Stimulated activated CD4-positive, alpha-beta T cell treated with anti-CD3 and anti-CD28 coated beads, Interleukin-2, amount 100 ng/mL, for 24 hours (primary cell): ENCODE results near the gene SPRN.
A peak's percentile ranks its signal among the peaks of the same experiment; 100 is the strongest.
"Not testable (repeated sequence)": the region's sequence is repeated elsewhere in the genome, so short reads cannot be mapped to it uniquely, and the experiment has no call there.

Source experiments
- DNase-seq, 2 donors: peaks; one replicate each; pipeline ENCODE4 v3.0.0-alpha.2; 2020

The SPRN gene

DNA sequence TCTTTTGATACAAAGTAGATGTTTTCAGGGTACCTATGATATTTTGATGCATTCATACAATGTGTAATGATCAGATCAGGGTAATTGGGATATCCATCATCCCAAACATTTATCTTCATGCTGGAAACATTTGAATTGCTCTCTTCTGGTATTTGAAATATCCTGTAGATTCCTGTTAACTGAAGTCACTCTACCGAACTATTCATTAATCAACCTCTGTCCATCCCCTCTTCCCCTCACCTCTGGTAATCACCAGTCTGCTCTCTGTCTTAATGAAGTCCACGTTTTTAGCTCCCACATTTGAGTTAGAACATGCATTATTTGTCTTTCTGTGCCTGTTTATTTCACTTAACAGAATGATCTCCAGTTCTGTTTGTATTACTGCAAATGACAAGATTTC lies 19.2 kb downstream of the SPRN start:
- DNase-seq: no peak

DNA sequence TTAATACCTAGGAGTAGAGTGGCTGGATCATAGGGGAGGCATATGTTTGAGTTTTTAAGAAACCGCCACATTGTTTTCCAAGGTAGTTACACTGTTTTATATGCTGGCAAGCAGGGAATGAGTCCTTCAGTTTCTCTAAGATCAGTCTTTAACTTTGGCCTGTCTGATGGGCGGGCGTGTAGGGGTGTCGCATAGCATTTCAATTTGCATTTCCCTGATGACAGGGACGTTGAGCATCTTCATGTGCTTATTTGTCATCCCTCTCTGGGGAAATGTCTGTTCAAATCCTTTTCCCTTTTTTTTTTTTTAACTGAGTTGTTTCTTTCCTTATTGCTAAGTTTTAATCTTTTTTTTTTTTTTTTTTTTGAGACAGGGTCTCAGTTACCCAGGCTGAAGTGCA lies 20.6 kb downstream of the SPRN start:
- DNase-seq: no peak

DNA sequence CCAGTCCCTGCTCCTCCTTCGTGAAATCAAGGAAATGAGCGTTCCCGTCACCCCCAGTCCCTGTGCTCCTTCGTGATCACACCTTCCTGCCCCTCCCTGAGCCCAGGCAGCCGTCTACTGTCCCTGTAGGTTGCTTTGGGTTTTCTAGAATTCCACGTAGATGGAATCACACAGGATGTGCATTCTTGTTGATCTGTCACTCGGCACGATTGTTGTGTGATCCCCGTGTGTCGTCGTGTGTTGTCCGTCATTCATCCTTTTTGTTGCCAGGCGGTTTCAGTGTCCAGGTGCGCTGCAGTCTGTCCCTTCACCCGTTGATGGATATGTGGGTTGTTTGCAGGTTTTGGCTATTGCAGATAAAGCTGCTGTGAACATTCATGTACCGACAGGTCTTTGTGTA lies 21.1 kb downstream of the SPRN start:
- no peak for DNase-seq

DNA sequence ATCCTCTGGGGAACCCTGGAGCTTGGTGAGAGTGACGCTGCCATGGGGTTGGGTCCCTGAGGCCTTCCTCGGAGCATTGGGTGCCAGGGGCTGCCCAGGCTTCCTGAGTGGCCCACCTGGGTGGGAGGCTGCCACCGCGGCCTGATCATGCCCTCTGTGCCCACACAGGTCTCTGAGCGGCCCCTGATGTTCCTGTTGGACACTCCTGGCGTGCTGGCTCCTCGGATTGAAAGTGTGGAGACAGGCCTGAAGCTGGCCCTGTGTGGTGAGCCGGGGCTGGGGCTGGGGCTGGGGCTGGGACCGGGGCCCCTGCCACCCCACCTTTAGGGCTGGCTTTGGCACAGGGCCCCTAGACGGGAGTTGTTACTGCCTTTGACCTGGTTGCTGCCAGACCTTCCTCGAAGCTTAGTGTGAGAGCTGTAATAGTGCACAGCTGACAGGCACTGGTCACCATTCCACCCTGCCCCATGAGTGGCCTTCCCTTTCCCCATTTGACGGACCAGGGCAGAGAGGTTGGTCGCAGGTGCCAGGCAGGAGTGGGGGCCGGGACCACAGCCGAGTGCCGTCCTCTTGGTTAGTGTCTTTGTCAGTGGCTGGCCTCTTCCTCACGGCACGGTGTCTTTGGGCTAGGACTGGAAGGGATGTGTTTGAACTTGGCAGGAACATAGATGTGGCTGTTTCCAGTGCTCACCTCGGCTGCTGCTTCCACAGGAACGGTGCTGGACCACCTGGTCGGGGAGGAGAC lies 22.3 kb downstream of the SPRN start:
- DNase-seq: no peak

DNA sequence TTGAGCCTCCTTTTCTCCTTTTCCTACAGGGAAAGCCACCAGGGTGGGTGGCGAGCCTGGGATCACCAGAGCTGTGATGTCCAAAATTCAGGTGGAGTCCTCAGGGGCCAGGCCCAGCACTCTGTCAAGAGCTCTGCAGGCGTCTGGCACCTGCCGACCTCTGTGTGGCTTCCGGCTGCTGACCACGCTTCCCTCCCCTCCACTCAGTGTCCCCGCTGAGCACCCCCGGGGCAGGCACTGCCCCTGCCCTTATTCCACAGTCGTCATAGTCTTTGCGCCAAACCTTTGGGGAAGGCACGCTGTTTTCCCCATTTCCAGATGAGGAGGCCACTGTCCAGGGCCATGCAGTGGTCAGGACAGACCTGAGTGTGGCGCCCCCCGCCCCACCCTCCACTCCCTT lies 22.9 kb downstream of the SPRN start:
- peak in 1 of 2 donors; percentile 1 for DNase-seq

DNA sequence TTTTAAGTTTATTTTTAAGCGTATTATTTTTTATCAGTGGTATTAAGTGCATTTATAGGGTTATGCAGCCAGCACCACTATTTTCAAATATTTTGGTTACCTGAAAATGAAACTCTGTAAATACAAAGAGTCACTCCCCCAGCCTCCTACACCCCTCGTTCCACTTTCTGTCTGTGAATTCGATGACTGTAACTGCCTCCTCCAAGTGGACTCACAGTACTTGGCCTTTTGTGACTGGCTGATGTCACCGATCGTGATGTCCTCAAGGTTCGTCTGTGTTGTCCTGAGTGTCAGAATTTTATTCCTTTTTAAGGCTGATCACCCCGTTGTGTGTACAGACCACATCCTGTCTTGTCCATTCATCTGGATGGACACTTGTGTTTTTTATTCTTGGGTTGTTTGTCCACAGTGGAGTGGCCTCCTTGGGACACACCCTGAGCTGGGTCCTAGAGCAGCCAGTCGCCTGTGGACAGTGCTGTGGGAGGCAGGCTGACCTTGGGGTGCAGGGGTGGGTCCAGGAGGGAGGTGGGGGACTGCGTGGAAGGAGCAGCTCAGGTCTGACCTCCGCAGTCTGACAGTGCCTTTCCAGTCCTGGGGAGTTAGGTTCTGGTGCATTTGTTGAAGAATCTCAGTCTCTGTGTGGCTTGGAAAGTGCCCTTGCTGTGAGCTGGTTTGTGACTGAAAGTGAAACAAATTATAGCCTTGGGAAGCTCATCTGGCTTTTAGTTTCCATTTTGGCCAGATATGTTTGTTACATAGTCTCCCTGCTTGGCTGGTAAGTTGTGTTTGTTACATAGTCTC lies 23.6 kb downstream of the SPRN start:
- DNase-seq: peak in 1 of 2 donors; percentile 14

DNA sequence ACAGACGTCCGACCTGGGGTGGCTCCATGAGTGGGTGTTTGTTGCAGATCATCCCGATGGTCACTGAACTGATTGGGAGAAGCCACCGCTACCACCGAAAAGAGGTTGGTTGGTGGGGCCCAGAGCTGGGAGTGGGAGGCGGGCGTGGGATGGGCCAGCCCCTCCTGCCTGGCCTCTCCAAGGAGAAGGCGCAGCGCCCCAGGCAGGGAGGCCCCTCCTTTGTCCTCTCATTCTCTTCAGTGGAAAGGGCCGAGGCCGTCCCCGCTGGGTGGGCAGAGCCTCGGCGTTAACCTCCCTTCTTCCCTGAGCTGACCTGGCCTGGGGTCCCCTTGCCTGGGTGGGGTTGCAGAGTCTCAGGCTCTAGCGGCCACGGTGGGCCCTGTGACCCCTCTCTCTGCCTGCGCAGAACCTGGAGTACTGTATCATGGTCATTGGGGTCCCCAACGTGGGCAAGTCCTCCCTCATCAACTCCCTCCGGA lies 25.3 kb downstream of the SPRN start:
- DNase-seq: peak in 1 of 2 donors; percentile 14

DNA sequence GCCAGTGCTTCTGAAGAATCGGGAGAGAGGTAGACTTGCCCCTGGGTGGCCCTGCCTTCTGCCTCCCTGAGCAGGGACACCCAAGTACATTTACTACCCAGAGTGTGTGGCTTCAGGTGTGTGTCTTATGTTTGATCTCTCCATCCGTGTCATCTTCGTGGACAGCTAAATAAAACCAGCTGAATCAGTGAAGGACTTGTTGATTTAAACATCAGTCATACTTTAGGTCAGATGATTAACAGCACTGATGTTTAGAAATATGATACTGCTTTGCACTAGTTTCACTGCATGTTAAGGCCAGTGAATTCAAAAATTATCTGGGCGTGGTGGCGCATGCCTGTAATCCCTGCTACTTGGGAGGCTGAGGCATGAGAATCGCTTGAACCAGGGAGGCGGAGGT lies 26.5 kb downstream of the SPRN start:
- peak in 1 of 2 donors; percentile 6 for DNase-seq

DNA sequence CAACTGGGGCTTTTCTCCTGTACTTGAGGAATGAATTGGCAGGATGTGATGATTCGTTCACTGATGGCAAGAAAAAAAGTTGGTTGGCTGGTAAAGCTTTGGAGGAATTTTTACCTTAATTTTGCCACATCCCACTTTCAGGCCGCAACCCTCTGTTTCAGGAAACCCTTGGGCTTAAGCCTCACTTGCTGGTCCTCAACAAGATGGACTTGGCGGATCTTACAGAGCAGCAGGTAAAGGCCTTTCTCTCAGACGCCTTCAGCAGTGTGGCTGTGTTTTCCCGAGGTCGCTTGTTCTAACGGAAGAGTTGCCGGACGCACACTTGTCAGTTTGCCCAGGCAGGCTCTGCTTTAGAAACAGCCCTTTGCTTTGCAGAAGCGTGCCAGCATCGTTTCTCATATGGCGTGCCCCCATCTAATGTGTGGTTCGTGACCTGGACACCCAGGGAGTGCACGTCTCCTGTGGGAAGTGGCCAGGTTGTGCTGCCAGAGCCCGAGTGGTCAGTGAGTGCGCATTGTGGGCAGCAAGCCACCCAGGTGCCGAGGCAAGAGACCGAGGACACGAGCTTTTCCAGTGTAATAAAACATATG lies 28.3 kb downstream of the SPRN start:
- DNase-seq: peak in 1 of 2 donors; percentile 13

DNA sequence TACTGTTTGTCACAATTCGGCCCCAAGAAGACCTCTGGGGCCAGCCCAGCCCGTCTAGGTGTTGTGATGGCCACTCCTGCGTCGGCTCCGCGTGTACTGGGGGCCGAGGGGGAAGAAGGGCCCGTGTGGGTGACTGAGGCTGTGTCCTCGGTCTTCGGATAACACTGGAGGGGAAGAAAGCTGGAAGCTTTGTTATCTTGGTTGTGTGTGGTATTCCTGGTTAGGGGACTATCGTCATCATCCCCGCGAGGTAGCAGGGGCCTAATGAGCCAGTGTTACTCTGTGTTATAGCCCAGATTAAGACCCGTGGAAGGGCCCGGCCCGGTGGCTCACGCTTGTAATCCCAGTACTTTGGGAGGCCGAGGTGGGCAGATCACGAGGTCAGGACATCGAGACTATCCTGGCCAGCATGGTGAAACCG lies 29.6 kb downstream of the SPRN start:
- peak in 1 of 2 donors; percentile 20 for DNase-seq

DNA sequence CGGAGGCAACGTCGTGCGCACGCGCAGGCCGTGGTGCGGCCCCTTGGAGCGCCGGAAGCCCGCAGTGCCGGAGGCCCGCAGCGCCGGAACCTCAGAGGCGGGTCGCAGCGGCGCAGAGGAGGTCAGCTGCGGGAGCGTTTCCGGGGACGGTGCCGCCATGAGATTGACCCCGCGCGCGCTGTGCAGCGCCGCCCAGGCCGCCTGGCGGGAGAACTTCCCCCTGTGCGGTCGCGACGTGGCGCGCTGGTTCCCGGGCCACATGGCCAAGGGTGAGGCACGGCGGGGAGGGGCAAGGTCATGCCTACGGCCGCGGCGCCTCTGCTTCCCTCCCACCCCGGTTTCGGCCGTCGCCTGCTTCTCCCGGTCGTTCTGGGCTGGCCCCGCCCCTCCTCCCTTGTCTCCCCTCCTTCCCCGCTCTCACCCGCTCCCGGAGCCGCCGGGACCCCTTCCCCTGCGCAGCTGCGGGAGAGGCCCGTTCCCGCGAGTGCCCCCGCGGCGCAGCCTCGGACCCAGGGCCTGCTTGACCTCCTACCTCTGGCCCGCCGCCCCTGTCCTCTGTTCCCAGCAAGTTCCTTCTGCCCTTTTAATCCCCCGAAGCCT lies 30.3 kb downstream of the SPRN start, which contains the start of gene MTG1:
Gene MTG1 (plus strand): TSS at position 94 of the 600 bp plus-strand sequence. CDS start 64 bp downstream, at position 158.
- peak; percentile 96 to 97 for DNase-seq

DNA sequence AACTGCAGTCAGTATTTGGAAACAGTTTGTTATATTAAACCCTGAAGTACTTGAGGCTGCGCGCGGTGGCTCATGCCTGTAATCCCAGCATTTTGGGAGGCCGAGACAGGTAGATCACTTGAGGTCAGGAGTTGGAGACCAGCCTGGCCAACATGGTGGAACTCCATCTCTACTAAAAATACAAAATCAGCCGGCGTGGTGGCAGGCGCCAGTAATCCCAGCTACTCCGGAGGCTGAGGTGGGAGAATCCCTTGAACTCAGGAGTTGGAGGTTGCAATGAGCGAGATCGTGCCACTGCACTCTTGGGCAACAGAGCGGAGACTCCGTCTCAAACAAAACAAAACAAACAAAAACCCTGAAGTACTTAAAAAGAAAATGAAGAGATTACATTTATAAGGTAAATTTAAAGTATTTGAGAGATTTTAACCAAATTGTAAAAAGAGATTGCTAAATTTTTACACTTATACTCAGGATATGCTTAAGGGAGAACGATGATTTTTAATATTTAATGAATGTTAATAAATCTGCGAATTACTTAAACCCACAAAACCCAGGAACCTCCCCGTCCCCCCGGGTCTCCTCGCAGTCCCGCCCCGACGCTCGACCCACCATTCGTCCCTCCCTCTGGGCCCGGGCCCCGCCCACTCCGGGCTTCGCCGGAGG lies 30.9 kb downstream of the SPRN start:
- DNase-seq: peak in 1 of 2 donors; percentile 16

DNA sequence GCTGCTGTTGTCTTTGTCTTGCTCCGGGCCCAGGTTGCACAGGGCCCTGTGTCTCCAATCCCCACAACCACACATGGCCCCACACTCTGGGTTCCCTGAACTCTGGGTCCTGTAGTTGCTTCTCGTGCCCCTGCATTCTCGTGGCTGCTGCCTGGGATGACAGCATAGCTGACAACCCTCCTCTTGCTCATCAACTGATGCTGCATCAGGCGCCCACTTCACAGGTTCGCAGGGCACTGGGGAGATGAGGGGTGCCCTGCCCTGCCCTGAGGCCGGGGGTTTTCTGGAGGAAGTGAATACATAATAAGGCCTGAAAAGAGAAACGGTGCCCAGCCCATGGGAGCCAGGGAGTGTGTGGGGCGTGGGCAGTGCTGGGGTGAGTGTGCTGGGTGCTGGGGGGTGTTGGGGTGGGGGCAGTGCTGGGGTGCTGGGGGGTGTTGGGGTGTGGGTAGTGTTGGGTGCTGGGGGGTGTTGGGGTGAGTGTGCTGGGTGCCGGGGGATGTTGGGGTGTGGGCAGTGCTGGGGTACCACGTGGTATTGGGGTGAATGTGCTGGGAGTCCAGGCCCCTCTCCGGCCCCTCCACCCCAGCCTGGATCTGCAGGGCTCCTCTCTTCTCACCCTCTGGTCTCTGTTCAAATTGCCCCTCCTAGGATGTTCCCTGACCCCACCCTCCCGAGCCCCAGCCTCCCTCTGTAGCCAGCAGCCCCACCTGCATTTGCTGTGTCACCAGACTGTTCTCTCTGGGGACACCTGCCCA lies 32.5 kb downstream of the SPRN start:
- peak; percentile 14 to 37 for DNase-seq

DNA sequence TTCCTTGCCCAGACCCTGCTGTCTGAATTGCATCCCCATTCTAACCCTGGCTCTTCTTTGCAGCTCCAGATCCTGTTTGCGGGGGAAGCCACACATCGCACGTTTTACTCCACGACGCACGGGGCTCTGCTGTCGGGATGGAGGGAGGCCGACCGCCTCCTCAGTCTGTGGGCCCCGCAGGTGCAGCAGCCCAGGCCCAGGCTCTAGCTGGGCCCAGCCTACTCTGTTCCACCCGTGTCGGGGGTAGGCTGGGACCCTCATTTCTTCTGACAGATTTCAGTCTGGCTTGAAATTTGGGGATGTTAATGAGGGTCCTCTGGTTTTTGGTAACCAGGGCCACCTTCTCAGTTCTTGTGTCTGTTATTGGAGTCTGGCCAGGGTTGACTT lies 33.2 kb downstream of the SPRN start:
- DNase-seq: no peak

DNA sequence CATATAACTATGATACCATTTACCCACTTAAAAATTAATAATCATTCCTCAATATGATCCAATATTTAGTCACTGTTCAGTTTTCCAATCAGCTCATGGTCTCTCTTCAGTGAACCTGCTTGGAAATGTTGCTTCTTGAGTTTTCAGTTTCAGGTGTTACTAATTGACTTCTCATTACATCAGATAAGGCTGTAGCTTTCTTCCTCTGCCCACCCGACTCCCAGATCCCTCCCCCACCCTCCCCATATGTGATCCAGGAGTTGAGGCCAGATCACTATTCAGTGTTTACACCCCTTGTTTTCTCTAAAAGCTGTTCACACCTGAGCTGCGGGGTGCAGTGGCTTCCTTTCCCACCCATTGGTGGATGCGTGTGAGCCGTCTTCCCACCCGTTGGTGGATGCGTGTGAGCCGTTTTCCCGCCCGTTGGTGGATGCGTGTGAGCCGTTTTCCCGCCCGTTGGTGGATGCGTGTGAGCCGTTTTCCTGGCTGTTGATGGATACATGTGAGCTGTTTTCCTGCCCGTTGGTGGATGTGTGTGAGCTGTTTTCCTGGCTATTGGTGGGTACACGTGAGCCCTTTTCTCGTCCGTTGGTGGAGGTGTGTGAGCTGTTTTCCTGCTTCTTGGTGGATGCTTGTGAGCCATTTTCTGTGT lies 33.7 kb downstream of the SPRN start:
- DNase-seq: no peak

DNA sequence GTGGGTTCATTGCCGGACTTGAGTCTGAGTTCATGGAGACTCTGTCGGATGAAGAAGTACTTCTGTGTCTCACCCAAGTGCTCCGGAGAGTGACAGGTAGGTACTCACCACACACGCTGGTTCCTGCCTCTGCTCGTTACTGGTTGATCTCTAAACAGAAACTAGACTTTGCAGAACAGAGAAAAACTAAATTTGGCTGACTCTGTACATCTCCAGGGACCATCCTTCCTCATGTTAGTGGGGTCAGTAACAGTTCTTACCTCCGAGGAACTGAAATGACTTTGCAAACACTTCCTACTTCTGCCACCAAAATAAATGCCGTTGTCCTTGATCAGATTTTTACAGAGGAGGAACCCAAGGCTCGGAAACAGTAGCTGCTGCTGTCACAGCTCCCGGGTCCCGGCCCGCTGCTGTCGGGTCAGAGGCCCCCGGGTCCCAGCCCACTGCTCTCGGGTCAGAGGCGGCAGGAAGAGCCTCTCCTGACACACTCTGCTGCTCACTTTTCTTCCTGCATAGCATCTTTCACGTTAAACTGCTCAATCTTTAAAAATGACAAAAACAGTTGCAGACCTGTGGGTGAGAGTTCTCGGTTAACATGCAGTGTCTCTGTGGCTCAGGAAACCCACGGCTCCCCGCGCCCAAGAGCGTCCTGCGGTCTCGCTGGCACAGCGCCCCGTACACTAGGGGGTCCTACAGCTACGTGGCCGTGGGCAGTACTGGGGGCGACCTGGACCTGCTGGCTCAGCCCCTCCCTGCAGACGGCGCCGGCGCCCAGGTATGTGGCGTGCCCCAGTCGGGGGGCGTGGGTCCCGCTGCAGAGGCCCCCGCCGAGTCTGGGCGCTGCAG lies 35.2 kb downstream of the SPRN start:
- peak; percentile 42 to 50 for DNase-seq

DNA sequence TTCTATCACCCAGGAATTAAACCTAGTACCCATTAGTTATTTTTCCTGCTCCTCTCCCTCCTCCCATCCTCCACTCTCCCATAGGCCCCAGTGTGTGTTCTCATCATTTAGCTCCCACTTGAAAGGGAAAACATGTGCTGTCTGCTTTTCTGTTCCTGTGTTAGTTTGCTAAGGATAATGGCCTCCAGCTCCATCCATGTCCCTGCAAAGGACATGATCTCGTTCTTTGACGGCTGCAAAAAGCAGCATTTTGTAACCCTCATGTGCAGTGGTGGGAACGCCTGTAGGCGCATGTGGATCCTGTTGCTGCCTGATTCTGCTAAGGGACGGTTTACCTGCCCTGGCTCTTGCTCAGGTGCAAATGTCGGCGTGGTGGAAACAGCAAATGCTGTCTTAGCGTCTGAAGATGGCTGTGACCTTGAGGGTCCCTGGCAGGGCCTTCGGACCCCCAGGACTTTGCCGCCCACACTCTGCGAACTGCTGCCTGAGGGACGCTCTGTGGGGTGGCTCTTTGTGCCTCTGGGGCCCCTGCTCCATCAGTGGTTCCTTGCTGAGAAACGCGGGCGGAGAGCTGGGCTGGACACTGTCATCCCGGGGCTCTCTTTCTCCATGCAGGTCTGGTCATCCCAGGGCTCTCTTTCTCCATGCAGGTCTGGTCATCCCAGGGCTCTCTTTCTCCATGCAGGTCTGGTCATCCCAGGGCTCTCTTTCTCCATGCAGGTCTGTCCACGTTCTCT lies 36.0 kb downstream of the SPRN start:
- DNase-seq: no peak

DNA sequence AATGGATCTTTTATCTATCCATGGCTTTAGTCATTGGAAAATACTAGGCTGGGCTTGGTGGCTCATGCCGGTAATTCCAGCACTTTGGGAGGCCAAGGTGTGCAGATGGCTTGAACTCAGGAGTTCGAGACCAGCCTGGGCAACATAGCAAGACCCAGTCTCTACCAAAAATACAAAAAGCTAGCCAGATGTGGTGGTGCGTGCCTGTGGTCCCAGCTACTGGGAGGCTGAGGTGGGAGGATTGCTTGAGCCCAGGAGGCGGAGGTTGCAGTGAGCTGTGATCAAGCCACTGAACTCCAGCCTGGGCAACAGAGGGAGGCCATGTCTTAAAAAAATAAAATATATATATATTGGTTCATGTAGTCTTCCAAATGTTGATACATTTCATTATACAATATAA lies 37.5 kb downstream of the SPRN start:
- DNase-seq: not testable (repeated sequence)

DNA sequence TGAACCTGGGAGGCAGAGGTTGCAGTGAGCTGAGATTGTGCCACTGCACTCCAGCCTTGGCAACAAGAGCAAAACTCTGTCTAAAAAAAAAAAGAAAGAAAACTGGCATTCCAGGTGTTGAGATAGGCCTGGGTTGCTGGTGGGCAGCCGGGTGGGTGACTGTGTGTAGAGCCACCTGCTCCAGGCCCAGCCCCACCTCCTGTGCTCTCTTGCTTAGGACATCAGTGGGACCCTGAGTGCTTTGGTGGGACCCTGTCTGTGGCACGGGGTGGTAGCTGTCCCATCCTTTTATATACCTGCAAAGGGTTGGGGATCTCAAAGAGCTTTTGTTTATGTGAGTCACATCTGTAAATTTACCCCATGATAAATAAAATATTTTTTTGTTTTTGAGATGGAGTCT lies 39.2 kb downstream of the SPRN start:
- no peak for DNase-seq

DNA sequence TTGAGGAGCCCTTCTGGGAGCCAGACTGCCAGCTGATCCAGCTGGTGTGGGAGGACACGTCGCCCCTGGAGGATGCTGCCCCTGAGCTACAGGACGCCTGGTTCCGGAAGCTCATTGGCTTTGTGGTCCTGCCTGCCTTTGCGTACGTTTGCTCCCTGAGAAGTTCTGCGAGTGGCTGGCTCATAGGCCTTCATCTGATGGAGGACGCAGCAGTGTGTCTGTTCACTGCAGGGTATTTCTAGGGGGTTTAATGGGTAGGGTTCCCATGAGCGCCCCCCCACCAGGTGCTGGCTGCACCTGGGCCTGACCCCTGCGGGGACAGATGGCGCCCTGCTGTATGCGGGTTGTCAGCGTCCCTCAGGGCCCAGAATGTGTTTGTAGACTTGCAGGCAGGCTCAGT lies 40.4 kb downstream of the SPRN start:
- DNase-seq: no peak
